Sigmoid colon (tissue), 4 donors: ENCODE data around the gene TOB1.

ENCODE experiments used
- CTCF ChIP-seq, 4 experiments: fragments of 450-650 bp in 3 of 4; fragments of 200-600 bp in 1 of 4; IDR thresholded peaks; one replicate each; pipeline ENCODE4 v1.5.1; 2016 to 2019; ENCODE audit warnings: antibody characterized with exemption in 4 of 4, mild to moderate bottlenecking in 3 of 4, moderate library complexity in 2 of 4
- POLR2A ChIP-seq, 2 donors: fragments of 450-650 bp; IDR thresholded peaks; one replicate each; pipeline ENCODE4 v1.6.1; 2016; ENCODE audit warnings: antibody characterized with exemption in 2 of 2, mild to moderate bottlenecking in 2 of 2, moderate library complexity in 2 of 2
- POLR2AphosphoS5 ChIP-seq, 4 donors: sonication (generic); formaldehyde crosslinking; IDR thresholded peaks; one replicate each; pipeline ENCODE4 v1.6.1; 2017; ENCODE audit warnings: antibody characterized with exemption in 4 of 4

- TF ChIP-seq POLR2A (IDR thresholded peaks at IDR 0.05) (no peak), CTCF (IDR thresholded peaks at IDR 0.05) (no peak), POLR2AphosphoS5 (IDR thresholded peaks at IDR 0.05) (no peak)
These were observed 25.4 kb upstream of the TOB1 start for GRCh38 chr17:50891577-50891989.
